H9 (cell line): ENCODE measurements around the gene ZMAT5. TPM values are rescaled to one million over a fixed set of nuclear protein-coding genes. Genes with fewer than 3 reads are reported as not detected.

ENCODE experiments used
- DNase-seq: peaks from one replicate; pipeline ENCODE4 v3.0.0-alpha.2; 2017
- H2AFZ ChIP-seq: one replicate; pipeline ENCODE4 v1.6.1; 2013; ENCODE audit warnings: mild to moderate bottlenecking, low read length, control low read depth, moderate library complexity
- H2AK5ac ChIP-seq: 2 replicates; pipeline ENCODE4 v1.6.1; 2013; ENCODE audit warnings: low read length, control low read depth, mixed read lengths; ENCODE audit not compliant: insufficient read length
- H2BK120ac ChIP-seq: one replicate; pipeline ENCODE4 v1.6.1; 2013; ENCODE audit warnings: low read depth, mild to moderate bottlenecking, low read length, control low read depth, inconsistent platforms; ENCODE audit not compliant: poor library complexity, severe bottlenecking
- H2BK12ac ChIP-seq: 2 replicates; pipeline ENCODE4 v1.6.1; 2013; ENCODE audit warnings: low read length, control low read depth, mixed read lengths, low read depth; ENCODE audit not compliant: insufficient read length
- H2BK15ac ChIP-seq: 2 replicates; pipeline ENCODE4 v1.6.1; 2013; ENCODE audit warnings: low read depth, low read length, control low read depth
- H2BK20ac ChIP-seq: one replicate; pipeline ENCODE4 v1.6.1; 2013; ENCODE audit warnings: low read depth, mild to moderate bottlenecking, low read length, control low read depth, inconsistent platforms; ENCODE audit not compliant: poor library complexity, severe bottlenecking
- H2BK5ac ChIP-seq: 2 replicates; pipeline ENCODE4 v1.6.1; 2013; ENCODE audit warnings: low read length, control low read depth, mixed read lengths; ENCODE audit not compliant: insufficient read length
- H3K14ac ChIP-seq: 2 replicates; pipeline ENCODE4 v1.6.1; 2013; ENCODE audit warnings: low read length, control low read depth; ENCODE audit not compliant: insufficient read depth
- H3K18ac ChIP-seq: 2 replicates; pipeline ENCODE4 v1.6.1; 2013; ENCODE audit warnings: low read depth, mild to moderate bottlenecking, mixed read lengths, low read length, control low read depth; ENCODE audit not compliant: insufficient read length
- H3K23ac ChIP-seq: 2 replicates; pipeline ENCODE4 v1.6.1; 2013; ENCODE audit warnings: low read length, control low read depth, mixed read lengths, low read depth; ENCODE audit not compliant: insufficient read length
- H3K23me2 ChIP-seq: 2 replicates; pipeline ENCODE4 v1.6.1; 2013; ENCODE audit warnings: low read depth, mild to moderate bottlenecking, mixed read lengths, low read length, control low read depth; ENCODE audit not compliant: insufficient read length, poor library complexity, severe bottlenecking
- H3K27ac ChIP-seq: 2 replicates; pipeline ENCODE4 v1.5.1; 2013; ENCODE audit warnings: low read length, control low read depth, mixed read lengths, low read depth; ENCODE audit not compliant: insufficient read length
- H3K27me3 ChIP-seq: 2 replicates; pipeline ENCODE4 v1.6.1; 2013; ENCODE audit warnings: low read length, control low read depth, inconsistent platforms; ENCODE audit not compliant: insufficient read depth
- H3K4ac ChIP-seq: 2 replicates; pipeline ENCODE4 v1.6.1; 2013; ENCODE audit warnings: low read depth, mild to moderate bottlenecking, control low read depth, inconsistent platforms, low read length, moderate library complexity
- H3K4me1 ChIP-seq: 2 replicates; pipeline ENCODE4 v1.6.1; 2013; ENCODE audit warnings: low read length, control low read depth, inconsistent platforms; ENCODE audit not compliant: insufficient read depth
- H3K4me2 ChIP-seq: 2 replicates; pipeline ENCODE4 v1.6.1; 2013; ENCODE audit warnings: low read length, control low read depth, mixed read lengths; ENCODE audit not compliant: insufficient read length, insufficient read depth
- H3K56ac ChIP-seq: 2 replicates; pipeline ENCODE4 v1.6.1; 2013; ENCODE audit warnings: low read depth, mild to moderate bottlenecking, mixed read lengths, low read length, control low read depth; ENCODE audit not compliant: insufficient read length
- H3K79me1 ChIP-seq: 2 replicates; pipeline ENCODE4 v1.6.1; 2013; ENCODE audit warnings: low read depth, mild to moderate bottlenecking, moderate library complexity, low read length, control low read depth, inconsistent platforms; ENCODE audit not compliant: insufficient read depth, poor library complexity, severe bottlenecking
- H3K79me2 ChIP-seq: 2 replicates; pipeline ENCODE4 v1.6.1; 2013; ENCODE audit warnings: low read length, control low read depth, inconsistent platforms; ENCODE audit not compliant: insufficient read depth
- H3K9ac ChIP-seq: 2 replicates; pipeline ENCODE4 v1.6.1; 2013; ENCODE audit warnings: low read length, control low read depth, mixed read lengths; ENCODE audit not compliant: insufficient read length; ENCODE audit errors: extremely low read depth
- H3K9me3 ChIP-seq: one replicate; pipeline ENCODE4 v1.6.1; 2013; ENCODE audit warnings: low read depth, low read length, inconsistent platforms; ENCODE audit not compliant: control insufficient read depth
- H3T11ph ChIP-seq: one replicate; pipeline ENCODE4 v1.6.1; 2013; ENCODE audit warnings: mild to moderate bottlenecking, low read length, control low read depth, inconsistent platforms
- H4K20me1 ChIP-seq: one replicate; pipeline ENCODE4 v1.6.1; 2013; ENCODE audit not compliant: control insufficient read depth, insufficient read length, insufficient read depth
- H4K5ac ChIP-seq: 2 replicates; pipeline ENCODE4 v1.6.1; 2013; ENCODE audit warnings: low read depth, mild to moderate bottlenecking, mixed read lengths, low read length, control low read depth; ENCODE audit not compliant: insufficient read length
- H4K8ac ChIP-seq: replicated peaks from 2 replicates; pipeline ENCODE4 v1.6.1; 2013; ENCODE audit warnings: low read length, control low read depth, mixed read lengths, low read depth; ENCODE audit not compliant: insufficient read length
- H4K91ac ChIP-seq: 2 replicates; pipeline ENCODE4 v1.6.1; 2013; ENCODE audit warnings: low read depth, mild to moderate bottlenecking, moderate library complexity, mixed read lengths, low read length, control low read depth; ENCODE audit not compliant: insufficient read length
- H3K27ac Mint-ChIP-seq, 3 experiments: 2 replicates in 2 of 3; 3 replicates in 1 of 3; pipeline ENCODE4 v1.8.0; 2020 to 2021; ENCODE audit warnings: mixed read lengths in 3 of 3, mild to moderate bottlenecking in 1 of 3, moderate library complexity in 1 of 3
- H3K27me3 Mint-ChIP-seq: 2 replicates; pipeline ENCODE4 v1.8.0; 2021; ENCODE audit warnings: low read depth, mild to moderate bottlenecking, moderate library complexity, mixed read lengths
- H3K36me3 Mint-ChIP-seq, 3 experiments: 2 replicates in 2 of 3; 3 replicates in 1 of 3; pipeline ENCODE4 v1.8.0; 2020 to 2021; ENCODE audit warnings: low read depth in 3 of 3, mixed read lengths in 3 of 3; ENCODE audit not compliant: insufficient read depth in 1 of 3
- H3K4me1 Mint-ChIP-seq, 2 experiments: 2 replicates each; pipeline ENCODE4 v1.8.0; 2020; ENCODE audit warnings: mixed read lengths in 2 of 2
- H3K4me3 Mint-ChIP-seq, 2 experiments: 2 replicates in 1 of 2; 3 replicates in 1 of 2; pipeline ENCODE4 v1.8.0; 2020 to 2021; ENCODE audit warnings: mild to moderate bottlenecking in 2 of 2, mixed read lengths in 2 of 2, moderate library complexity in 1 of 2
- H3K9me3 Mint-ChIP-seq, 2 experiments: 2 replicates in 1 of 2; 3 replicates in 1 of 2; pipeline ENCODE4 v1.8.0; 2020; ENCODE audit warnings: mild to moderate bottlenecking in 2 of 2, mixed read lengths in 2 of 2, moderate library complexity in 1 of 2
- CTCF ChIP-seq: fragments of 200-600 bp; sonication (generic); conservative IDR thresholded peaks from 3 replicates; pipeline ENCODE4 v1.8.0; 2021; ENCODE audit warnings: antibody characterized with exemption, mild to moderate bottlenecking
- WGBS: extraction: QIAGEN DNeasy Blood & Tissue Kit; methylation state at CpG from one replicate; pipeline ENCODE4 v1.1.7; 2013; ENCODE audit warnings: missing lambda C conversion rate, low lambda C conversion rate, mixed read lengths; ENCODE audit not compliant: insufficient read length; ENCODE audit errors: extremely low coverage; 5-methylcytosine and 5-hydroxymethylcytosine counted together
- long read RNA-seq: library from polyadenylated mRNA; unstranded; transcript quantifications from one replicate; pipeline ENCODE4 v2.0.0, GENCODE V29; 2020
- total RNA-seq: library from RNA; stranded (reverse); gene quantifications from 2 replicates; pipeline ENCODE4 v1.2.1, GENCODE V29; 2021

ZMAT5 gene
- total RNA-seq, result 13.4 and 13.9 TPM in 2 replicates
- long read RNA-seq, partial matches to known transcripts, result 3 of 16 reads
- long read RNA-seq, other reads (novel, unspliced or antisense), result 9 of 16 reads

GRCh38 chr22:29766632-29767170, at the start of gene ZMAT5:
TSS of gene ZMAT5 (minus strand) at chr22:29767007. CDS start at chr22:29748544, 18,463 bp downstream.
- peak within 1 kb of the TSS; percentile 100 for H3K9ac ChIP-seq
- no peak within 1 kb of the TSS for H2BK20ac ChIP-seq
- H3K36me3 Mint-ChIP-seq, result peaks cover 12 to 29% (median 24%) of the 10 kb centered on the region in 3 experiments; a peak in 6 of 7 replicates
- no peak within 1 kb of the TSS for H2BK12ac ChIP-seq
- peak; percentile 98 for DNase-seq
- no peaks in the 10 kb centered on the region for H3K27me3 Mint-ChIP-seq
- no peaks in the 10 kb centered on the region for H4K20me1 ChIP-seq
- H3K79me2 ChIP-seq, result peaks cover 7% of the 10 kb centered on the region; the same call in 1 of the 2 replicates
- H3K4me1 ChIP-seq, result peaks cover 2% of the 10 kb centered on the region; the same call in 1 of the 2 replicates
- H3K9me3 Mint-ChIP-seq, result no peaks in the 10 kb centered on the region
- peak within 1 kb of the TSS; percentile 98 for H3K18ac ChIP-seq
- H2AFZ ChIP-seq, result peak within 1 kb of the TSS; percentile 94
- H3K27ac ChIP-seq, result no peak within 1 kb of the TSS
- peak within 1 kb of the TSS; percentile 98 to 100 (median 99) for H3K27ac Mint-ChIP-seq
- H4K8ac ChIP-seq, result no peak within 1 kb of the TSS
- peak within 1 kb of the TSS; percentile 42 for H3K56ac ChIP-seq
- no peak within 1 kb of the TSS for H3T11ph ChIP-seq
- peak within 1 kb of the TSS; percentile 33 for H2BK5ac ChIP-seq
- H2AK5ac ChIP-seq, result no peak within 1 kb of the TSS
- H4K91ac ChIP-seq, result no peak within 1 kb of the TSS
- H3K23me2 ChIP-seq, result peaks cover 13% of the 10 kb centered on the region
- H3K79me1 ChIP-seq, result no peaks in the 10 kb centered on the region
- H4K5ac ChIP-seq, result peak within 1 kb of the TSS; percentile 81
- H3K23ac ChIP-seq, result no peak within 1 kb of the TSS
- peak within 1 kb of the TSS; percentile 90 for H3K4me2 ChIP-seq
- peak within 1 kb of the TSS; percentile 100 for H3K4me3 Mint-ChIP-seq
- no peak within 1 kb of the TSS for H3K4ac ChIP-seq
- H3K27me3 ChIP-seq, result no peaks in the 10 kb centered on the region
- TF ChIP-seq CTCF, result no peak
- no peak within 1 kb of the TSS for H2BK120ac ChIP-seq
- peaks cover 15 to 17% of the 10 kb centered on the region in 2 experiments for H3K4me1 Mint-ChIP-seq
- H2BK15ac ChIP-seq, result no peak within 1 kb of the TSS
- peak within 1 kb of the TSS; percentile 96 for H3K14ac ChIP-seq
- no peaks in the 10 kb centered on the region for H3K9me3 ChIP-seq
- no CpG with 5 or more reads among the region's 32 CpGs for WGBS
